HG03460 (cell line): ENCODE results near the gene UNC79.

ENCODE experiments used
- ATAC-seq: cut with Tn5 transposase; IDR thresholded peaks from one replicate; pipeline ENCODE4 v1.9.1; 2021; ENCODE audit not compliant: unreplicated experiment

UNC79 gene

DNA sequence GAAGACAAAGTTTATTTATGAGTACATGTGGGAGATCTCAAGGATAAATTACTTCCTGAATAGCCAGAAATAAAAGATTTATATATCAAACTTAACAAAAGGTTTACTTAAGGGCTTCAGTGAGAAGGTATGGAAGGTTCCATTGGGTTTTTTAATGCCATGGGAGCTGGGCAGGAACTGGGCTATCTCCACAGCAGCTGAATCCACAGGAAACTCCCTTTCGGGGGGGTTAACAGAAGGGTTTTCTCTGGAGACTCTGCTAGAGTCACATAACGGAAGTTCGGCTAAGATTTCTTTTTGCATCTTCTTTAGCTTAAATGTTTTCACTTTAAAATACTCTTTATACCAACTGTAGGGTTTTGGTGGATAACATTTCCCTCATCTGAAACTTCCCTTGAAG, 113.5 kb downstream of the UNC79 start:
- no peak for ATAC-seq

DNA sequence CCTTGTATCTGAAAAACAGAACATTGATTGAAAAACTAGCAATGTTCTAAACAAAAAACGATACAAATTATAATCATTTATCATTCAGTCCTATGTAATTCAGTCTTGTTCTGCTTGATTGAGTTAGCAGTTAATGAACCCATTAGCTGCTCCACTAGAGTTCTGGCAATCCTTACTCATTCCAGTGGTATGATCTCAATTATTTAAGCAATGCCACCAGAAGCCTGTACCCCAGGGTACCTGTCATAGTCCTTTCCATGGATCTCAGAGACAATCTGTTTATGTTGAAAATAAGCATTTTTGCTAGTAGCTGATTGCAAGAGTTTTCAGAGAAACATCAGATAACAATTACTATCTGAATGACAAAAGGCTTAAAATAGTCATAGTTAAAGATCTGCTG, 115.9 kb downstream of the UNC79 start:
- no peak for ATAC-seq

DNA sequence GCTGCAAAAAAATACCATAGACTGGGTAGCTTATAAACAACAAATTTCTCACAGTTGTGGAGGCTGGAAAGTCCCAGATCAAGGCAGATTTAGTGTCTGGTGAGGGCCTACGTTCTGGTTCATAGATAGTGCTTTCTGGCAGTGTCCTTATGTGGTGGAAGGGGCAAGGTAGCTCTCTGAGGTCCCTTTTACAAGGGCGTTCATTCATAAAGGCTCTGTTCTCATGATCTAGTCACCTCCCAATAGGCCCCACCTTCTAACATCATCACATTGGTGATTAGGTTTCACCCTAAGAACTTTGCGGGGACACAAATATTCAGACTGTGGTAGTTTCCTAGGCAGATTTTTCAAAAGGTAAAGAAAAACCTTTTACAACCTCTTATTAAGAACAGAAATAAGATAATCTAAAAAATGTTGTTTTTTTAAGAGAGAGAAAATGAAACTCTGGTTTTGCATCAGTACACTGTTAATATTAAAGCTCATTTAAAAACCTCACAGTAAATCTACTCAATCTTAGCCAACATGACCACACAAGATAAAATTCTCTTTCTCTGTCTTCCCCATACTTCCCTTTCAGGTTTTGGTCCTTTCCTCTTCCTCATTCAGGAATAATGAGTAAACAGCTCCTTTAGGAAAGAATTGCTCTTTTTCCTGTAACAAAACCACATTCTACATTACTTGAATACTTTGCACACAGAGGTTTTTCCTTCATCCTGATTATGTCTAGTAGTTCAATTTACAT, 117.5 kb downstream of the UNC79 start:
- ATAC-seq = peak; percentile 87

DNA sequence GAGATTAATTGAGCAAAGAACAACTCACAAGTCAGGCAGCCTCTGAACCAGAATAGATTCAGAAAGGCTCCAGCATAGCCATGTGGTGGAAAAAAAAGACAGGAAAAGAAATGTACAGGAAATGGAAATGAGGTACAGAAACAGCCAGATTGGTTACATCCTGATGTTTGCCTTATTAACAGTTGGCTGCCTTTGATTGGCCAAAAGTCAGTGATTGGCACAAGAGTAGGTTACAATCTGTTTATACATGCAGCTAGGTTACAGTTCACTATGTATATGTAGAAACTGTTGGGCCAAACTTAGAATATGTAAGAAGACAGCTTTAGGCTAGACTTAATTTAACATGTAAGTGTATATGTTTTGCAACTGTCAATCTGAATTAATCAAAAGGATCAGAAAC, 118.9 kb downstream of the UNC79 start:
- ATAC-seq = no peak

DNA sequence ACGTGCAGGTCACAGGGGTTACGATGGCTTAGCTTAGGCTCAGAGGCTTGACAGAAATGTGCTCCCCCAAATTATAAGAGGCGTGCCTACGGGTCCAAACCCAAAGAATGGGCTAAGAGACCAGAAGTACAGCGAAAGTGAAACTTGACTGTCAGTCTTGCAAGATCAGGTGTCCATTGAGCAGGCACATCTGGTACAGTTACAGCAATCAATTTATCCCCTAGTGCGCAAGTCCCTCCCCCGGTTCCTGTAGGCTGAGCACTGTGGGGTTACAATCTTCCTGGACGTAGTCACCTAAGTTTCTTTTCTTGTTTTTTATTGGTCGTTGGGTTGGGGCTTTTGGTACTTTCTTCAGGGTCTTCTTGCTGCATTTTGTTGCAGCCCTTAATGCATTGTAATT, 134.2 kb downstream of the UNC79 start:
- ATAC-seq = no peak

DNA sequence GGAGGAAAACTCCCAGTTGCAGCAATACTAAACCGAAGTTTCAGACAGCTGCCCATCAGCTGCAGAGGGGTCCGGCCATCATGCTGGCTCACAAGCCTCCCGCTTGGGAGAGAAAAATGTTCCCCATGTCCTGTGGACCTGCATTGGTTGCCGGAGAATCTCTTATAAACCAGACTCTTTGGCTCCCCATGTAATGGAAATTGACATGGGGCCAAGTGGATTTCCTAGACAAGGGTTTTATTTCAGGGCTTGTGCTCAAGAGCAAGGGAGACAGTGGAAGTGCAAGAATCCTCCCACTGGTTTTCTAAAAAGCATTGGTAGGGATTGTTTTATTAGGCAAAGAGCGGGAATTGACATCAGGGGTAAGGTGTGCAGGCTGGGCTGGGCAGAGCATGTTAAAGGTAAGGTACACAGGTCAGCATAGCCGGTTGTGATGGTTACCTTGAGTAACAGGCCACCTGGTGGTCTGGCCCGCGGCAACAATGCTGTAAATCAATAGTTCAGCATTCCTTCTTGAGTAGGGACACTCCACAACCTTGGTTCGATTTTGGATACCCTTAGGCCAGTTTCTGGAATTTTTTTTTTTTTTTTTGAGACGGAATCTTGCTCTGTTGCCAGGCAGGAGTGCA, 135.4 kb downstream of the UNC79 start:
- no peak for ATAC-seq

DNA sequence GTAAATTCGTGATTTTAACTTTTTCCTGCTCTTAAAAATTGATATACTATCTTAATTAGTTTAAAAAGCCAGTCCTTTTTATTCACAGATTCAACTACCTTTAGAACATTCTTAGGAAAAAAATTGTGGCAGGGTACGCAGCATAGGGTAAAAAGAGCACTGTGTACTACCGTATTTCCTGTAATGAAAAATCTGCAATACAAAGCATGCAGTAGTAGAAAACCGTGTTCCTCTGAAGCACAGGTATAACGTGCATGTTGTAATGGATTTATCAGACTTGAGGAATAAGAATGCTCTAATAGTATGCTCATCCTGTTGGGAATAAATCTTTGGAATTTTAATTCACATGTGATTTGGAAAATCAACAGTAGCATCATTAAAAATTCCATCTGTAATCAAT, 140.5 kb downstream of the UNC79 start:
- no peak for ATAC-seq

DNA sequence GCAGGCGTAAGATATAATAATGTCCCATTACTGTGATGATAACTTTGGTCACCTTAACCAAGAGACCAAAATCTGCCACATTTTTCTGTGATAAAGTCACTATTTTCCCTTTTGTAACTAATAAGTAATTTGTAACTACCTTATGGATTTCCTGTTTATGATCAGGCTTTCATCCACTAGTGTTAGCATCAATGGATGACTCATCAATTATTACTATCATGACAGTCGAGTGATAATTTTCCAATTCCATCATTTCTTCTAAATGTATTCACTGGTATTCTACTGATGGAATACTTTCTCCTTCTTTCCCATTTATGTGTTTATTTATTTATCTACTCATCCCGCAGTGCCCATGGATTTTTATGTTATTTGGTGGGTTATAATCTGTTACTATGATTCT, 148.4 kb downstream of the UNC79 start:
- no peak for ATAC-seq

DNA sequence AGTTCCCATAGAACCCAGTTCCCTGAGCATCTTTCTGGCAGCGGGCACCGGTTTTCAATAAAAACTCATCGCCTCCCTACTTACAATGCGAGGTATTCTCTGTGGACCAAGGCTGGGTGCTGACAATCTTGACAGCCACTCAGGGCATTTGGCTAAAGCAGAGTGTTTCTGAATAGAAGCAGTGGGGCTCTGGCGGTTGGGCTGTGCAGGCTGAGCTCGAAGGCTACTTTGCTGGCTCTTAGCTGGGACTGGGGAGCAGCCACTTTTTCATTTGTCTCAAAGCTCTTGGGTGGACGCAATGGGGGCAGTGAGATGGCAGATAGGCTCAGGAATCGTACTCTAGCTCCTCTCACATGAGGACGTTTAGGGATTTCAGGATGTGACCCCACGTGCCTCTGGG, 151.8 kb downstream of the UNC79 start:
- ATAC-seq = no peak

DNA sequence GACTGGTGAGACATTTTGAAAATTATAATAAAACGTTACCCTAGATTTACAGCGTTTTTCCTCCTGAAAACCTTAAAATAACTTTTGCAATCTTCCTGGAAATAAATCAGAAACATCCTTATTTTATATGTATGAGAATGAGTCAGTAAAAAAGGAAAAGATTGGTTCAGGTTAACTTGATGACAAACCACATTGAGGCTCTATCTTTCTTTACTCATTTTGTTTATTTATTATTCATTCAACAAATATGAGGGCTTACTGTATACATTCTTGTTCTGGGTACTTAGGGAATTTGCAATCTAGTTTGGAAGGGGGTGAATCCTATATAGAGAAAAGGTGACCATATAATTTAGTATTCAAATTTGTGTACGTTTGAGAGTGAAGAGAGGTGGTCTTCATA, 156.6 kb downstream of the UNC79 start:
- no peak for ATAC-seq

DNA sequence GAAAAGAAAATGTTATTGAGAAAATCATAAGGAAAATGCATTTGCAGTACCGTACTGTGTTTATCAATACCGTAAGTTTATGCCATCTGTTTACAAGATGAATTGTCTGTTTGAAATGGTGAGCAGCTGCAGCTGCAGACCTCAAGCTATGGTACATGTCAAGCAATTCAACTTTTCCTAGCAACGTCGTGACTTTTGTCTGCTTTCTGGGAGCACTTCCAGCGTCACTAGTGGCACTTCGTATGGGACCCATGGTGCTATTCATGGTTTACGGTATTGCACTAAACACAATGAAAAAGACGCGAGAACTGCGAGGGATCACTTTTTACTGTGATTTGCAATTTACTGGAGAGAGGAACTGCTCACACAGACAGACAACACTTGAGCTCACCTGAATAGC, 160.8 kb downstream of the UNC79 start:
- no peak for ATAC-seq

DNA sequence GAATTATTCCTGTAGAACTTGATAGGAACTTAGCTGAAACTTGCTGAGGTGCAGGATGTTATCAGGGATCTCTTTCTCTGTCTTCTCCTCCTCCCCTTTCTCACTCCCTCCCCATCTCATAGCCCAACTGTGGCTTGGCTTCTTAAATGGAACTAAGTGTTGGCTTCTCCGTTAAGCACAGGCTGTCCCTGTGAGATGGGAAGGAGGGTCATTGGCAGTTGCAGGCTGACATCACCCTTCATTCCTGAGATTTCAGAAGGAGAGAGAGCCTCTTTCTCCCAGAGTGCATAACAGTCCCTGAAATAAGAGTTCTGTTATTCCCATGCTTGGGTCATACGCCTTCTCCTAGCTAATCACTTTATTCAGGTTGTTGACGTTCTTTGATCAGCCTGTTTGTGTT, 162.0 kb downstream of the UNC79 start:
- ATAC-seq = no peak

DNA sequence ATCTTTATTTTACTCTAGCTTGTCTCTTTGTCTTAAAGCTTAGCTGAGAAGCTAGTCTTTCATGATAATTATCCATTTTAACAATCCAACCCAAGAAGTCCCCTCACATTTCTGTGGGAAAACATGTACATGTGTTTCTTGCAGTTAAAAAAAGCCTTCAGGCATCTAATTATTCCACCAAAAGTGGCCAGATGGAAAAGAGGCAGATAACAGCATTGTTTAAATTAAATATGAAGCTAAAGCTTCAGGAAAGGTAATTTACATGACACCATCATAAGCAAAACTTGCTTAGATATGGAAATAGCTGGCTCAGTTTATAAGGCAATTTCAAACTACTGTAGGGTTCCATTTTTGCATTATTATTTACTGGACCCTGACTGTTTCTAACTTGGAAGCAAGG, 175.4 kb downstream of the UNC79 start:
- no peak for ATAC-seq

DNA sequence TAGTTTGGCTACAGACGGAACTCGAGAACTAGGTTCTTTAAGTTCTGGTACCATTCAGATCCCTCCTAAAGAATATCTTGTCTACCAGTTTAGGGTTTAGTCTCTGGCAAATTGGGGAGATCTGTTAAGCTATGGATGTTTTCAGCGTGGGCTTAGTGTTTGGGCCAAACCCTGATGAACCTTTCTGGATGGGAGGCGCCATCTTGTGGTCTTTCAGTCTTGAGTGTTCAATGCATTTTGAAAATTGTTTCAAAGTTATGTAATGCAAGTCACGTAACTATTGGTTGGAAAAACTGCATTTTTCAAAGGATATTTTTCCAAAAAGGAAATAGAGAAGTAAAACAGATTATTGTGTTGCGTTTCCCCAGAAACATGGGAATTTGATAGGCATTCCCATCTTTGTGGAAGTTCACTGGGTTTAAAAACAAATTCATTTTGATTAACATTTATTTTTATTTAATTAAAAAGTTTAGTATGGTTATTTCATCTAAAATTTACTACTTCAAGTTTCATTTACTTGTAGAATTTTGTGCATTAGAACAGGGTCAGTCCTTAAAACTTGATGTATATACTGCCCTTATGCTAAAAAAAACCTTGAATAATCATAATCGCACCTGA, 188.5 kb downstream of the UNC79 start:
- ATAC-seq = no peak

DNA sequence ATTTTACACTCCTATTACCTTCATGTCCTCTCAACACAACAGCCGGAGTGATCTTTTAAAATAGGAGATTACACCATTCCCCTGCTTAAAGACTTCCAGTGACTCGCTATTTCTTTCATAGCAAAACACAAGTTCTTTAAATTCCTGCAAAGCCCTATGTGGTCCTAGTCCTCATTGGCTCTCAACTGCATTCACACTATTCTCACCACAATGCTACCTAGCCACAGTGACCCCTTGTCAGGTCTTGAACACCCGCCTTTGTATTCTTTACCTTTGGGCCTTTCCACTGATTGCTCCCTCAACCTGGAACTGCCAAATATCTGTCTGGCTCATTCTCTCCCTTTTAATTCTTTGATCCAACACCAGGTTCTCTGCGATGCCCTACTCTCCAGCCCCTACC, 197.3 kb downstream of the UNC79 start:
- no peak for ATAC-seq

DNA sequence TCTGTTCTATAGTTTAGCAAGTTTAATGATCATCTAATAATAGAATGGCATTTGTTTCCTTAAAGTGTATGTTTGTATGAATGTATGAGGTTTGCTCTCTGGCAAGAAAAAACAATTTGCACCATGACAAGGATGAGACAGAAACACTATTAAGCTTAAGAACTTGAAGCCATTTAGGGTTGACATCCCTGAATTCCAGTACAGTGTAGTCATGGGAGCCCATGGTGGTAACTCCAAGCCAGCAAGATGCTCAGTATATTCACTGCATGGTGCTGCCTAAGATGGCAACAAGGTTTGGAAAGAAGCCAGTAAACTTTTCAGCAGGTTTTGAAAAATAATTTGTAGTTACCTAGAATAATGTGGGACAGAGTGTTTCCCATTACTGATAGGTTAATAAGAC, 198.9 kb downstream of the UNC79 start:
- ATAC-seq = no peak

DNA sequence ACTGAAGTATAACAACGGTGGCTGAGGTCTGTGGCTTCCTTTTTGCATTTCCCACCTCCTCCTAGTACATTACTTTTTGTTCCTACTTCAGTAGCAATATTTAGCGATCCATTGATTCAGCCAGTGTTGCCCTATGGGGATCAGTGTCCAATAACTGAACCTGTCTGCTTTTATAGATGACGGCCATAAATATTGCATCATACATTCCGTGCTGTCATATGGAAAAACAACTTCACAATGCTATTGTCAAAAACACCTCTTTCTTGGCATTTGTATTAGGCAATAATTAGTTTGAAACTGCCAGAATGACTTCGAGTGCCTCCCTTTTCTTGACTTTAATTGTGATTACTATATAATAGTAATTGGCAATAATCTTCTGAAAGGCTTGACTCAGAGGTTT, 208.1 kb downstream of the UNC79 start:
- ATAC-seq = no peak

DNA sequence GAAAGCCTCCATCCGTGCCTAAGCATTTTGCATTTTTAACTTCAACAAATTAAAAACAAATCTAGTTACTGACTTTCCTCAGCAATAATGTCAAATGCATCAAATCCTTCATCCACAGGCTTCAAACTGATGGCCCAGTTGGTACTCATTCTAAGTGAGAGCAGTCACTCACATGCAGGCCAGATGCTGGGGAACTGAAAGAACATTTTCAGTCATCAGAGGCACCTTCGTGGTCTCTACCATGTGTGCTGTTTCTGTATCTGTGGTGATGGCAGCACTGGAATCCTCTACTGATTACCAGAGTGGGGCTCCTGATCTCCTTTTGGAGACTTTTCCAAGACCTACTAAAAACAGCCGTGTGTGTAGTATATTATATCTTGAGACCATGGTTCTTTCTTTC, 212.4 kb downstream of the UNC79 start:
- ATAC-seq = no peak

DNA sequence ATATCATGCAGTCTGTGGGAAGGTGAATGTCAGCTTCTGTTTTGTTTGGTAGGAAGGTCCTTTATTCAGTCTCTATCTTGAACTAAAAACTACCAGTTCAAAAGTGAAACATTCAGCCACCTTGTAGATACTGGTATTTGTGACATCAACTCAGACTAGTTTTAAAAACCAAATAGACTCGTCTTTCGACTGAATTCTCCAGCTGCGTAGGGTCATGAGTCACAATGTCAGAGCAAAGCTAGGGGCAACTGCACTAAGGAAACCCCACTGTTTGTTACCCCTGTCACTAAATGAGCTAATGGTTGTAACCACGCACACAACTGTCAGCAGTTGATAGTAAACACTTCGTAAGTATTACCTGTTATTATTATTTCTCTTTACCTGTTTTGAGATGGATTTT, 212.9 kb downstream of the UNC79 start:
- no peak for ATAC-seq

DNA sequence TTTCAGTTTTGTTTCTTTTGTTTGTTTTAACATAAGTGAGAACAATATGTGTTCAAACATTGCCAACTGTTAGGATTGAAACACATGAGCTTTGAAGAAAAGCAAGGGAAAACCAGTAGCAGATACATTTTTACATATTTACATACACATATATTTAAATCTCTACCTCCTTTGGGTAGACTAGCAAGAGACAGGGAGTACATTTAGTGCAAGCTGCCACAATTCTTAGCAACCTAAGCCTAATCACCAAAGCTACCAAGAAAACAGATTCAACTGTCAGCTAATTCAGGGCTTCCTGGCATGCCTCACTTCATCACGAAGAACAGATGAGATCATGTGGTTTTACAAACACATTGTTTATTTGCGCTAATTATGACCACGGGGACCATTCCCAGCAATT, 214.5 kb downstream of the UNC79 start:
- no peak for ATAC-seq

DNA sequence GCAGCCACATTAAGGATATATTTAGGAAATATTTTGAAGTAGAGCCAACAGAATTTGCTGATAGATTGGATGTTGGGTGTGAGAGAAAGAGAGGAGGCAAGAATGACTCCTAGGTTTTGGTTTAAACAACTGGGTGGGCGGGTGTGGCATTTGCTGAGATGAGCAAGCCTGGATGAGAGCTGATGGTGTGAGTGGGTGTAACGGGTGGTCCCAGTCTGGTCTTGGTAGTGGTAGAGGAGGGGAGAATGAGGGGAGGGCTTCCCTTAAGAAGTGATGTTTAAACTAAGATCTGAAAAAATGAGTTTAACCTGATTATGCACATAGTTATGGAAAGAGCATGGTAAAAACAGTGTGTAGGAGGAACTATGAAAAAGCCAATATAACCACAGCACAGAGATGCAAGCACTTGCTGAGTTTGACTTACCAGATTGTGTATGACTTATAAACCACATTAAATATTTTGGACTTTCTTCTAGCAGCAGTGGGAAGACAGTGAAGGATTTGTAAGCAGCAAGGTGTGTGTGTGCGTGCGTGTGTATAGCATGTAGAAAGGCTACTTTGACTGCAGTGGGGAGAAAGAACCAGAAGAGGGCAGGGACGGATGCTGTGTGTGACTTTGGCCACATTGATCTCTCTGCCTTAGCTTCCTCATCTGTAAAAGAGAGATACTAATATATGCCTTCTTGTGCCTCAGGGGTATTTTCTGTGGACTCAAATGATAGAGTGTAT, 217.9 kb downstream of the UNC79 start:
- ATAC-seq = no peak

DNA sequence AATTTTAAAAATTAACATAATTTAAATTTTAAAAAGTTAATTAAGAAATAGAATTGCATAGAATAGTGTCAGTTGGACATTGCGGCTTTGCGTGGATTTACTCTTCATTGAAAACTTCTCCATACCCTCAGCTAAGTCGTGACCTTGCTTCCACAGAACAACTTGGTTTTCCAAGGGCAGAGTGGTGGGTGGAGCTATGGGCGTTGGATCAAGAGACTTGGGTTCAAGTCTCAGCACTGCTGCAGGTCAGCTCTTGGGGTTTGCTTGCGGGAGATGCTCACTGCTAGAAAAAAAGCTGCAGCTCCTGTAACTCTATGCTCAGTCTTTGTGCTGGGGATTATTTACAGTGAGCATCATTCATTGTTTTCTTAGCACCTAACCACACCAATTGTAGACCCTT, 223.9 kb downstream of the UNC79 start:
- no peak for ATAC-seq
